GM19023 (cell line): ENCODE results near the gene DIAPH2.

Experiments used
- ATAC-seq: cut with Tn5 transposase; IDR thresholded peaks from one replicate; pipeline ENCODE4 v1.9.1; 2021; ENCODE audit warnings: mild to moderate bottlenecking, moderate library complexity; ENCODE audit not compliant: unreplicated experiment

The DIAPH2 gene

DNA sequence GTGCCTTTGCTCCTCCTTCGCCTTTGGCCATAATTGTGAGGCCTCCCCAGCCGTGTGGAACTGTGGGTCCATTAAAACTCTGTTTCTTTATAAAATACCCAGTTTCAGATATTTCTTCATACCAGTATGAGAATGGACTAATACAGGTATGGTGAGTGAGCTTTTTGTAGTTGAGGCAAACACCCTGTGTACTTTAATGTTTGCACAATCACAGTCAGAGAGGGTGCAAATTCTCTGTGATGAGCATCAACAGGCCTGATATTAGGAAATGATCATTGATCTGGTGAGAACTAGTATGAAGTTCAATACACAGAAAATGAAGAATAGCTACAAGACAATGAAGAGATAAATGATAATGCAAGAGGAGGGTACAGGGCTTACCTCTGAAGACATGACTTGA is 943.7 kb downstream of the DIAPH2 start:
- no peak for ATAC-seq

DNA sequence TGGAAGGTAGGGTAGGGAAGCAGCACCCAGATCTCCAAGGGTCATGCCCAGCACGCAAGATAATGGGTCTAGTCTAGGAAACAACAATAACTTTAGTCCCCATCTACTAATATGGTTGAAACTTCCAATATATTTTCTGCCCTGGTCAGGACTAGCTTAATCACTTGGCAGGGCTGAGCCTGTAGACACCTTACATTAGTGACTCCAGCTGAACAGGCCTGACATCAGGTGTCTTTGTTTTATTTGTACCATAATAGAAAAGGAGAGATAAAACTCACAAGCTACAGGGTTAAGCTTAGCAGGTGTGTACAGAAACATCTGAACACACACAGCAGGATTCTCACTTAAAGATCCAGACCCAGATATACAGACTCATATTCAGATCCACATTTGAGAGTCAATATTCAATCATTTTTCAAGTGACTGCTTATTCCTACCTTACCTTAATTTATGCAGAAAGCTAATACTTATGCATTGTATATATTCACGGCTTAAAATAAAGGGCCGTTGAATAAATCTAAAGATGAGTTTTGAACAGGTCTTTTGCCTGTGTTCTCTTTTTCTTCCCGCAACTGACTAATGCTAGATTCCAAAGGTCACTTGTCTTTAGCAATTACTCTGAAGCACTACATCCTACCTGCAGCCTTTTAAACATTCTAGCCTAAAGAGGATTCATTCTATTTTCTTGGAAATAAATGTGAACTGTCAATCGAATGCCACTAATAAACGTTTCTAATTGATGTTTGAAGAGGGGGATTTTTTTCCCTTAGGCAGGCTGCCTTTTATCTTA is 944.4 kb downstream of the DIAPH2 start:
- no peak for ATAC-seq

DNA sequence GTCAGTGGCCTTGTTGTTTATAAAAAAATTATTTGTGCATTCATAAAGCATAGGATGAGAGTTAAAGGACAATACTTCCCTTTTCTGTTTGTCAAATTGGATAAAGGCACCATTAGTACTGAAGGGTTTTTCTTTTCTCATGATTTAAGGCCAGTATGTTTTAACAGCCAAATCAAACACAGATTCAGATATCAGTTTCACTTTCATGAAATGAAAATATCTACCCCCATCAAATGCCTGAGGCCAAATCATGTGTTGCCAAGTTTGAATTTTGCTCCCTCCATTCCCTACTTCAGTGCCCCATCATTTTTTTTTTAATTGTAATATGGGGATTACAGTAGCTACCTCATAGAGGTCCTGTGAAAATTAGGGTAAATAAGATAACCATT is 944.9 kb downstream of the DIAPH2 start:
- no peak for ATAC-seq

DNA sequence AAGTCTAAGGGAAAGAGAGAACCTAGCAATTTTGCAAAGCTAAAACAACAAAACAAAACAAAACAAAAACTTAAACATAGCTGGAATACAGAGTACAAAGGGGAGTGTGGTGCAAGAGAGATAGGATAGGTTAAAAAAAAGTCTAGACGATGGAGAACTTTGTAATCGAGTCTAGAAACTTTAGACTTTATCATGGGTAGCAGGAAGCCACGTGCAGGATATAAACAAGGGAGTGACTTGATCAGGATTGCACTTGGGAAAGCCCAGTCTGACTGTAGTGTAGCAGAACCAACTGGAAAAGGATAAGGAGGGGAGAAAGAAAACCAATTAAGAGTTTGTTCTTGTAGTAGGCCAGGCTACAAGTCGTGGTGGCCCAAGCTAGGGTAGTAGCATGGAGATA is 949.2 kb downstream of the DIAPH2 start:
- ATAC-seq: no peak

DNA sequence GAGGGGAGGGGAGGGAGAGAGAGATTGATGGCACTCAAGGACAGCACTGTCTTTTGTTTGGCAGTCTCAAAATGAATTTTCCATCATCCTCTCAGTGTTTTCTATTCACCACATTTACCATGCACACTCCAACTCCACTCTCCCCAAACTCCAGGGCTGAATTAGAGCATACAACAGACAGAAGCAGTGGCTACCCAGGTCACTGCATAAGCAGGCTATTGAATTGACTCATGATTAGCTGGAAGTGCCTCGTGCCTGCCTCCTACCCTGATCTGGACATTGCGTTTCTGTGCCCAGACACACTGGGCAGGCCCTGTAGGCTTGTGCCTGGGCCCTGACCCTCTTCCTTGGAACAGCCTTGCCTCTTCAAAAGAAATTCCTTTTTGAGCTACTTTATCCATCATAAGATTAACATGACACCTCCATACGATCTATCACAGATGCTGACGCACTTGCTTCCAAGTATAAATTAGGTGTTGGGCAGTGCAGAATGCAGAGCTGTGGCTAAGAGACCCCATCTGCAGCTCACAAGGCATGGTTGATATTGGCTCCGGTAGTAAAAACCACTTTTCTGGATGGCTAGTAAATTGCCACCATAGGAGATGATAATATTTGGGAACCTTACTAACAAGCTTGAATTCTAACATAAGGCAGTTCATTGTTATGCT is 952.0 kb downstream of the DIAPH2 start:
- no peak for ATAC-seq

DNA sequence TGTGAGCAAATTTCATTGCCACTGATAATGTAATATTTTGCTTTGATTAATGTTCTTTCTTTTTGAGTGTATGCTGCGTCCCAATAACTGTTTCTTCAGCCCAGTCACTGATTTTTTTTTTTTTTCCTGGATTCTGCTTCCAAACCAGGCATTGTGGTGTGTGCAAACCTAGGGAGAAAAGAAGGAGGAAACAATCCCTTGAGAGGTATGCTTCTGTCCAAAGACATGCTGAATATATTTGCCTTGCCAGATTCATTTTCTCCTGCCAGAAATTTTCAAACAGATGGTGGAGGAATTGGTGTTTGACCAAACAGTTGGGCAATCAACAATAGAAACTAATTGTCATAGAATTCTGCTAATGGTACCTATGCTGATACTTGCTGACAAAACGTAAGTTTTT is 952.6 kb downstream of the DIAPH2 start:
- no peak for ATAC-seq

DNA sequence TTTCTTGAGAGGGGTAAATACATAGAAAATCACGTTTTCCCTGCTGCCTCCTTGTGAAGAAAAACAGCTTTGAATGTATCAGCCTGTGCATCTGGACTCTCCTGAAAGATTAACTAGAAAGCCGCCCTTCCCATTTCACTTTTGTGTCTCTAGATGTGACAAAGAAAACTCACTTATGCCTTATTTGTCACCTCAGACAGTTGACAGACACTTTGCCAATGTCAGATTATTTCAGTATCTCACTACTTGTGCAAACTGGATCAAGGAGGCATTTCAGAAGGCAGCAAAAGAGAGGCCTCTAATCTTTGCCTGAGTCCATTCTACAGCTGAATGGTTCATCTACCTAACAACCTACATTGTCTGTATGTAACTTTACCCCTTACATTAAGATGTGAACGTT is 954.0 kb downstream of the DIAPH2 start:
- ATAC-seq: no peak

DNA sequence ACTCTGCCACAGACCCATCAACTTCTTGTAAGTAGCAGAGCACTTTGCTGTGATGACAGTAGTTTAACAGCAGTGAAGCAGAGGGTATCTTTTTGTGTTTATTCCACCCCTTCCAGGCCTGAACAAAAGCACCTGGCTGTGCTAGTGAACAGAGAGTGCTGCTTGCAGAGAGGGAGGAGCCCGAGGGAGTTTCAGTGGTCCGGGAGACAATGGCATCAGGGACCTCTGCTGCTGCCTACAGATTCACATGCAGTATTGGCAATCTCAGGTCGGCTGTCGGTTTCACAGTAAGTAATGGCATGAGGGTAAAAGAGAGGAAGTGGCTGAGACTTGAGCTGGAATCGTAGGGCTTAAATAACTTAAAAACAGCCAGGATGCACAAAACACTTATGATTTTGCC is 954.9 kb downstream of the DIAPH2 start:
- no peak for ATAC-seq
